Small intestine (tissue), 7 donors: Measurements from ENCODE around the gene CAMK1D. TPM values are rescaled to one million over a fixed set of nuclear protein-coding genes. Genes with fewer than 3 reads are reported as not detected.

Source experiments
- DNase-seq, 2 donors: peaks; one replicate each; pipeline versions ENCODE4 v3.0.0 to v3.0.0-alpha.2; 2013
- FAIRE-seq: peaks from 2 replicates; lab custom pipeline; 2012; peaks lifted over from hg19 to GRCh38; lab: Jason Lieb, UNC
- H3K27ac ChIP-seq, 3 donors: one replicate each; pipeline ENCODE4 v1.5.1; 2013; ENCODE audit warnings: low read length in 2 of 3, mild to moderate bottlenecking in 2 of 3, control low read depth in 1 of 3, inconsistent platforms in 1 of 3, low read depth in 1 of 3, moderate library complexity in 1 of 3
- H3K27me3 ChIP-seq, 3 donors: one replicate each; pipeline ENCODE4 v1.6.1; 2013; ENCODE audit warnings: low read length in 3 of 3, inconsistent platforms in 1 of 3; ENCODE audit not compliant: control insufficient read depth in 3 of 3, insufficient read depth in 3 of 3
- H3K36me3 ChIP-seq, 3 donors: one replicate each; pipeline ENCODE4 v1.6.1; 2013; ENCODE audit warnings: low read length in 3 of 3, inconsistent platforms in 1 of 3, low read depth in 1 of 3, mild to moderate bottlenecking in 1 of 3, moderate library complexity in 1 of 3; ENCODE audit not compliant: control insufficient read depth in 3 of 3, insufficient read depth in 2 of 3
- H3K4me1 ChIP-seq, 3 donors: one replicate each; pipeline ENCODE4 v1.6.1; 2013; ENCODE audit warnings: low read length in 2 of 3, inconsistent platforms in 1 of 3, low read depth in 1 of 3, mild to moderate bottlenecking in 1 of 3, moderate library complexity in 1 of 3; ENCODE audit not compliant: control insufficient read depth in 3 of 3, insufficient read depth in 2 of 3
- H3K4me3 ChIP-seq, 3 donors: one replicate each; pipeline ENCODE4 v1.5.1; 2013; ENCODE audit warnings: low read length in 3 of 3, control low read depth in 1 of 3, inconsistent platforms in 1 of 3, low read depth in 1 of 3, mild to moderate bottlenecking in 1 of 3, moderate library complexity in 1 of 3
- H3K9me3 ChIP-seq, 2 donors: one replicate each; pipeline ENCODE4 v1.6.1; 2013; ENCODE audit warnings: low read depth in 1 of 2, low read length in 1 of 2; ENCODE audit not compliant: control insufficient read depth in 2 of 2, insufficient read depth in 1 of 2
- WGBS, 3 donors: extraction: QIAGEN DNeasy Blood & Tissue Kit; methylation state at CpG; one replicate each; pipeline ENCODE4 v1.1.7; 2013; 5-methylcytosine and 5-hydroxymethylcytosine counted together
- polyA plus RNA-seq, 4 donors: library from polyadenylated mRNA; stranded (reverse) in 3 of 4; unstranded in 1 of 4; fragments of 200-250 nt in 3 of 4; fragments of 120-200 nt in 1 of 4; gene quantifications; one replicate each; pipeline versions ENCODE4 v1.2.1 to v1.2.3, GENCODE V29; 2013
- donor health status: healthy with polysubstance abuse.
- donor health status: control.
- donor health status: control.
- donor health status: Bipolar disorder and iron deficiency.
- donor health status: healthy.

The CAMK1D gene
- polyA plus RNA-seq, 4 donors = 0.45 to 9.7 (median 3.8) TPM

GRCh38 chr10:12448729-12449391, 99.5 kb downstream of the CAMK1D start:
- Histone ChIP-seq H3K36me3 (no peaks in the 10 kb centered on the region), H3K9me3 (no peaks in the 10 kb centered on the region), H3K27ac (peak overlapping the region in 2 of 3 donors; percentile 30 to 92), H3K4me1 (peaks cover 0 to 7% (median 3%) of the 10 kb centered on the region in 3 donors), H3K27me3 (no peaks in the 10 kb centered on the region), H3K4me3 (no peak overlapping the region)
- 55 to 79% (median 78%) methylated on average over 18 of the region's 18 CpGs for WGBS, 3 donors
- DNase-seq (peak in 1 of 2 donors; percentile 67), FAIRE-seq (peak; percentile 19)

GRCh38 chr10:12455318-12455717, 106.0 kb downstream of the CAMK1D start:
- DNase-seq (no peak), FAIRE-seq (no peak)
- H3K4me1 ChIP-seq = peaks cover 0 to 5% (median 0%) of the 10 kb centered on the region in 3 donors
- H3K27me3 ChIP-seq = no peaks in the 10 kb centered on the region
- 73 to 78% (median 74%) methylated on average over 5 of the region's 5 CpGs for WGBS, 3 donors
- H3K36me3 ChIP-seq = no peaks in the 10 kb centered on the region
- no peak overlapping the region for H3K27ac ChIP-seq
- H3K9me3 ChIP-seq = no peaks in the 10 kb centered on the region
- H3K4me3 ChIP-seq = no peak overlapping the region

DNA sequence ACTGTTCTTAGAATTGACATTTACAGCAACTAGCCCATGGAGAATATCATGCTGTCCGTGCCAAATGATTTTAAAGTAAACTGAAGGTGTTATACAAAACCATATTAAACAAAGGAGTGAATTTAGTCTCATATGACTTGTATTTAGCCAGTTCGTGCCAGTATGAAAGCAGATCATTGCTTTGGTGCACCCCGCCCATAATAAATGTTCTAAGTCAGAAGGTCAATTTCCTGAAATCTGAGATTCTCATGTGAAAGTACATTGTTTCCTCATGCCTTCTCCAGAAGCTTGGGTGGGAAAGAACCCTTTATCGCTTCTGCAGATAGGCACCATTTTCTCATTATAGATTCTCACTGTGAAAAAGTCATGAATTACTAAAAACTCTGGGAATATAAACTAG, 106.4 kb downstream of the CAMK1D start:
- Histone ChIP-seq H3K36me3 (no peaks in the 10 kb centered on the region), H3K4me3 (no peak overlapping the region), H3K27me3 (no peaks in the 10 kb centered on the region), H3K4me1 (peaks cover 0 to 5% (median 0%) of the 10 kb centered on the region in 3 donors), H3K27ac (no peak overlapping the region), H3K9me3 (no peaks in the 10 kb centered on the region)
- FAIRE-seq = no peak
- 7 to 45% (median 37%) methylated on average over 4 of the region's 4 CpGs for WGBS, 3 donors
- peak; percentile 40 to 64 for DNase-seq

- WGBS, 3 donors = 72 to 82% (median 76%) methylated on average over 4 of the region's 4 CpGs
- Histone ChIP-seq H3K27ac (no peak overlapping the region), H3K36me3 (no peaks in the 10 kb centered on the region), H3K27me3 (no peaks in the 10 kb centered on the region), H3K4me3 (no peak overlapping the region), H3K9me3 (no peaks in the 10 kb centered on the region), H3K4me1 (peaks cover 0 to 5% (median 2%) of the 10 kb centered on the region in 3 donors)
- DNase-seq (no peak), FAIRE-seq (no peak)
These were observed 110.0 kb downstream of the CAMK1D start for GRCh38 chr10:12459340-12459739.

- H3K27ac ChIP-seq = no peak overlapping the region
- peaks cover 0 to 5% (median 2%) of the 10 kb centered on the region in 3 donors for H3K4me1 ChIP-seq
- no peaks in the 10 kb centered on the region for H3K9me3 ChIP-seq
- H3K36me3 ChIP-seq = no peaks in the 10 kb centered on the region
- no peak overlapping the region for H3K4me3 ChIP-seq
- no peaks in the 10 kb centered on the region for H3K27me3 ChIP-seq
- DNase-seq (no peak), FAIRE-seq (no peak)
- 69 to 87% (median 77%) methylated on average over 6 of the region's 6 CpGs for whole genome bisulfite sequencing, 3 donors
These were observed 110.4 kb downstream of the CAMK1D start for GRCh38 chr10:12459762-12460161.

DNA sequence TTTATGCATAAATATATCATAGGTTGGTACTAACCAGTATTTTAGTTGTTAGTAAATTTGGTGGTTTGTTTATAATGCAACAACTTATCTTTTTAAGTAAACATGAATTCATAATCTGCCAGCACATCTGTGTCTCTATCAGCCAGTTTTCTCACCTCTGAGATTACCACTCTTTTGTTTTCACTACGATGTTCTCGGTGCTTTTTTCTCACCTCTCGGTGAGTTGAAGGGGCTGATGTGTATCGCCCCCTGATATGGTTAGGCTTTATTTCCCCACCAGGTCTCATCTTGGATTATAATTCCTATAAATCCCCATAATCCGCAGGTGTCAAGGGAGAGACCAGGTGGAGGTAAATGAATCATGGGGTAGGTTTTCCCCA, 114.1 kb downstream of the CAMK1D start:
- no peak for DNase-seq
- no peaks in the 10 kb centered on the region for H3K9me3 ChIP-seq
- no peak overlapping the region for H3K27ac ChIP-seq
- WGBS, 3 donors = 80 to 89% (median 84%) methylated on average over 5 of the region's 5 CpGs
- peaks cover 0 to 2% (median 0%) of the 10 kb centered on the region in 3 donors for H3K4me1 ChIP-seq
- no peak for FAIRE-seq
- no peaks in the 10 kb centered on the region for H3K27me3 ChIP-seq
- H3K36me3 ChIP-seq = no peaks in the 10 kb centered on the region
- no peak overlapping the region for H3K4me3 ChIP-seq

DNA sequence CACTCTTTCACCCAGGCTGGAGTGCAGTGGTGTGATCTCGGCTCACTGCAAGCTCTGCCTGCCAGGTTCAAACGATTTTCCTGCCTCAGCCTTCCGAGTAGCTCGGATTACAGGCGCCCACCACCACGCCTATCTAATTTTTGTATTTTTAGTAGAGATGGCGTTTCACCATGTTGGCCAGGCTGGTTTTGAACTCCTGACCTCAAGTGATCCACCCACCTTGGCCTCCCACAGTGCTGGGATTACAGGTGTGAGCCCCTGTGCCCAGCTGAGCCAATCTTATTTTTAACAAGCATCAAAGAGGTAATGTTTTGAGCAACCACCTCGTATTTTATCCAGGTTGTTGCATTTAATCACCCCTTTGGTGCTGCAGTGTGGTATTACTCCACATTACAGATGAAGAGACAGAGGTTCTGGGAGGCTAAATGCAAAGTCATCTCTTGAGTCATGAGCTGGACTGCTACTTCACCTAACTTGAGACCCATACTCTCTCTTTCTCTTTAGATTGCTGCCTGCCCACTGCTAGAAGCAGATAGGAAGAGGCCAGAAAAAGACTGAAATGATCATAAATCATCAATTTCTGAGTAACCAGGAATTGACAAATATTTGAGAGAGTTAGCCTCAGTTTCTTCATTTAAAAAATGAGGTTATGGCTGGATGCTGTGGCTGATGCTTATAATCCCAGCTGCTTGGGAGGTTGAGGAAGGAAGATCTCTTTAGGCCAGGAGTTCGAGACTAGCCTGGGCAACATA, 116.2 kb downstream of the CAMK1D start:
- no peaks in the 10 kb centered on the region for H3K9me3 ChIP-seq
- WGBS, 3 donors = 85 to 91% (median 89%) methylated on average over 9 of the region's 9 CpGs
- no peak for FAIRE-seq
- H3K27me3 ChIP-seq = no peaks in the 10 kb centered on the region
- H3K4me3 ChIP-seq = no peak overlapping the region
- peaks cover 0 to 2% (median 0%) of the 10 kb centered on the region in 3 donors for H3K4me1 ChIP-seq
- H3K36me3 ChIP-seq = no peaks in the 10 kb centered on the region
- no peak overlapping the region for H3K27ac ChIP-seq
- no peak for DNase-seq

DNA sequence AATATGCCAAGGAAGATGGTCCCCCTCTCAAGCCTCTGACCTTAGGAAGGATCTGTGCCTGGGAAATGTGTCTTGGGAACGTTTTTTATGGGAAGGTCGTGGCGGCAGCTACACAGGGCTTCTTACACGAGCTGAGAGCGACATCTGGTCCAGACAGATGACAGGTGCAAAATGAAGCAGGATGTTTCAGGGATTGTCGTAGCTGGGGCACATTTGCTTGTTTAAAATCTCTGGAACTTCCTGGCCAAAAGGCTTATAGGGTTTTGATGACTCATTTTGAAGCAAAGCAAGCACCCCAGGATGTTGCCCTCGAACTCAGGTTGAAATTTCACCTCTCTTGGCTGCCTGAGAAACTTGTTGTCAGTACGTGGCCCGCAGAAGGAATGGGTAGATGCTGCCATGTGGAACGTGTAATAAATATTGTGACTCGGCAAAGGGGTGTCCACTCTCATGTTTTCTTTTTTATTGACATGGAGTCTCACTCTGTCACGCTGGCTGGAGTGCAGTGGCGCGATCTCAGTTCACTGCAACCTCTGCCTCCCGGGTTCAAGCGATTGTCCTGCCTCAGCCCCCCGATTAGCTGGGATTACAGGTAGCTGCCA, 117.5 kb downstream of the CAMK1D start:
- no peaks in the 10 kb centered on the region for H3K27me3 ChIP-seq
- no peaks in the 10 kb centered on the region for H3K9me3 ChIP-seq
- H3K27ac ChIP-seq = no peak overlapping the region
- DNase-seq (no peak), FAIRE-seq (no peak)
- H3K4me1 ChIP-seq = peaks cover 0 to 2% (median 2%) of the 10 kb centered on the region in 3 donors
- WGBS, 3 donors = 76 to 85% (median 80%) methylated on average over 17 of the region's 17 CpGs
- H3K36me3 ChIP-seq = no peaks in the 10 kb centered on the region
- no peak overlapping the region for H3K4me3 ChIP-seq
